ENCODE results near the gene MEX3B. TPM values are rescaled to one million over a fixed set of nuclear protein-coding genes. Genes with fewer than 3 reads are reported as not detected.

Gene MEX3B
- 0.37 and 1.2 TPM in 2 replicates for total RNA-seq (2014; rRNA removed; shearing (Covaris generic); ENCODE audit: low replicate concordance)

- peak within 1 kb of the TSS; percentile 100 for H3K4me2 ChIP-seq (ENCODE audit: low read depth, low read length, poor library complexity, severe bottlenecking)
- H3K4me3 ChIP-seq (ENCODE audit: low read length): peak within 1 kb of the TSS; percentile 97
- peak; percentile 98 for DNase-seq
- no peaks in the 10 kb centered on the region for H4K20me1 ChIP-seq (ENCODE audit: insufficient read depth, low read depth, low read length)
- peak within 1 kb of the TSS; percentile 100 for H2AFZ ChIP-seq (ENCODE audit: low read length)
- no peaks in the 10 kb centered on the region for H3K36me3 ChIP-seq (ENCODE audit: insufficient read depth, low read length)
- H3K9me3 ChIP-seq (ENCODE audit: low read length): no peaks in the 10 kb centered on the region
- H3K9me2 ChIP-seq (replicated peaks; ENCODE audit: insufficient read depth, low read length): no peaks in the 10 kb centered on the region
- H3K4me1 ChIP-seq (ENCODE audit: low read length): peaks cover 4% of the 10 kb centered on the region
- H3K79me2 ChIP-seq (ENCODE audit: low read length): no peaks in the 10 kb centered on the region
- peak within 1 kb of the TSS; percentile 62 for H3K27ac ChIP-seq (ENCODE audit: low read length)
- H3K9ac ChIP-seq (ENCODE audit: low read length): peak within 1 kb of the TSS; percentile 84
- no peaks in the 10 kb centered on the region for H3K27me3 ChIP-seq (ENCODE audit: low read length)
Measured at GRCh38 chr15:82045892-82046665, at the start of gene MEX3B. TSS of gene MEX3B (minus strand) at chr15:82046018. CDS start at chr15:82045705, 313 bp downstream.

DNA sequence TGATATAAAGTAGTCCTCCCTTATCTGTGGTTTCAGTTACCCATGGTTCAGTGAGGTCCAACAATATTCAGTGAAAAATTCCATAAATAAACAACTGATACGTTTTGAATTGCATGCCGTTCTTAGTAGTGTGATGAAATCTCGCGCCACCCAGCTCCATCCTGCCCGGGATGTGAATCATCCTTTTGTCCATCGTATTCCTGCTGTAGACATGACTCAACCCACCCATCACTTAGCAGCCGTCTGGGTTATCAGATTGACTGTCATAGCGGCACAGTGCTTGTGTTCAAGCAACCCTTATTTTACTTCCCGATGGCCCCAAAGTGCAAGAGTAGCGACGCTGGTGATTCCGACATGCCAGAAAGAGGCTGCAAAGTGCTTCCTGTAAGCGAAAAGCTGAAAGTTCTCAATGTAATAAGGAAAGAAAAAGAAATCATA, 48.0 kb upstream of the MEX3B start:
- Histone ChIP-seq H3K9me2 (replicated peaks; ENCODE audit: insufficient read depth, low read length) (no peaks in the 10 kb centered on the region), H3K27me3 (ENCODE audit: low read length) (no peaks in the 10 kb centered on the region), H3K4me3 (ENCODE audit: low read length) (no peak overlapping the region), H4K20me1 (ENCODE audit: insufficient read depth, low read depth, low read length) (no peaks in the 10 kb centered on the region), H3K4me1 (ENCODE audit: low read length) (no peaks in the 10 kb centered on the region), H3K9ac (ENCODE audit: low read length) (no peak overlapping the region), H3K79me2 (ENCODE audit: low read length) (no peaks in the 10 kb centered on the region), H3K4me2 (ENCODE audit: low read depth, low read length, poor library complexity, severe bottlenecking) (no peak overlapping the region), H3K36me3 (ENCODE audit: insufficient read depth, low read length) (no peaks in the 10 kb centered on the region), H3K27ac (ENCODE audit: low read length) (no peak overlapping the region), H2AFZ (ENCODE audit: low read length) (no peak overlapping the region), H3K9me3 (ENCODE audit: low read length) (no peaks in the 10 kb centered on the region)
- no peak for DNase-seq

- Histone ChIP-seq H3K4me2 (ENCODE audit: low read depth, low read length, poor library complexity, severe bottlenecking) (no peak overlapping the region), H3K9ac (ENCODE audit: low read length) (no peak overlapping the region), H3K27ac (ENCODE audit: low read length) (no peak overlapping the region), H4K20me1 (ENCODE audit: insufficient read depth, low read depth, low read length) (no peaks in the 10 kb centered on the region), H3K27me3 (ENCODE audit: low read length) (no peaks in the 10 kb centered on the region), H2AFZ (ENCODE audit: low read length) (no peak overlapping the region), H3K9me2 (replicated peaks; ENCODE audit: insufficient read depth, low read length) (no peaks in the 10 kb centered on the region), H3K4me3 (ENCODE audit: low read length) (no peak overlapping the region), H3K79me2 (ENCODE audit: low read length) (no peaks in the 10 kb centered on the region), H3K36me3 (ENCODE audit: insufficient read depth, low read length) (no peaks in the 10 kb centered on the region), H3K9me3 (ENCODE audit: low read length) (no peaks in the 10 kb centered on the region), H3K4me1 (ENCODE audit: low read length) (no peaks in the 10 kb centered on the region)
- no peak for DNase-seq
Measured at GRCh38 chr15:82093325-82093724, 47.5 kb upstream of the MEX3B start.

GRCh38 chr15:82091636-82092140, 45.9 kb upstream of the MEX3B start:
- DNase-seq: no peak

GRCh38 chr15:82086243-82086995, 40.6 kb upstream of the MEX3B start:
- H3K4me2 ChIP-seq (ENCODE audit: low read depth, low read length, poor library complexity, severe bottlenecking): no peak overlapping the region
- H3K79me2 ChIP-seq (ENCODE audit: low read length): no peaks in the 10 kb centered on the region
- H3K9me2 ChIP-seq (replicated peaks; ENCODE audit: insufficient read depth, low read length): no peaks in the 10 kb centered on the region
- no peaks in the 10 kb centered on the region for H3K27me3 ChIP-seq (ENCODE audit: low read length)
- H3K9ac ChIP-seq (ENCODE audit: low read length): no peak overlapping the region
- H3K27ac ChIP-seq (ENCODE audit: low read length): no peak overlapping the region
- no peaks in the 10 kb centered on the region for H3K4me1 ChIP-seq (ENCODE audit: low read length)
- H2AFZ ChIP-seq (ENCODE audit: low read length): no peak overlapping the region
- no peaks in the 10 kb centered on the region for H4K20me1 ChIP-seq (ENCODE audit: insufficient read depth, low read depth, low read length)
- DNase-seq: no peak
- H3K4me3 ChIP-seq (ENCODE audit: low read length): no peak overlapping the region
- H3K9me3 ChIP-seq (ENCODE audit: low read length): no peaks in the 10 kb centered on the region
- H3K36me3 ChIP-seq (ENCODE audit: insufficient read depth, low read length): no peaks in the 10 kb centered on the region

More at GRCh38 chr15:82091636-82092140, 45.9 kb upstream of the MEX3B start:
- no peaks in the 10 kb centered on the region for H3K9me2 ChIP-seq (replicated peaks; ENCODE audit: insufficient read depth, low read length)
- no peak overlapping the region for H2AFZ ChIP-seq (ENCODE audit: low read length)
- H4K20me1 ChIP-seq (ENCODE audit: insufficient read depth, low read depth, low read length): no peaks in the 10 kb centered on the region
- no peak overlapping the region for H3K27ac ChIP-seq (ENCODE audit: low read length)
- no peaks in the 10 kb centered on the region for H3K4me1 ChIP-seq (ENCODE audit: low read length)
- H3K36me3 ChIP-seq (ENCODE audit: insufficient read depth, low read length): no peaks in the 10 kb centered on the region
- H3K79me2 ChIP-seq (ENCODE audit: low read length): no peaks in the 10 kb centered on the region
- no peak overlapping the region for H3K9ac ChIP-seq (ENCODE audit: low read length)
- no peaks in the 10 kb centered on the region for H3K9me3 ChIP-seq (ENCODE audit: low read length)
- H3K4me2 ChIP-seq (ENCODE audit: low read depth, low read length, poor library complexity, severe bottlenecking): no peak overlapping the region
- H3K27me3 ChIP-seq (ENCODE audit: low read length): no peaks in the 10 kb centered on the region
- no peak overlapping the region for H3K4me3 ChIP-seq (ENCODE audit: low read length)

DNA sequence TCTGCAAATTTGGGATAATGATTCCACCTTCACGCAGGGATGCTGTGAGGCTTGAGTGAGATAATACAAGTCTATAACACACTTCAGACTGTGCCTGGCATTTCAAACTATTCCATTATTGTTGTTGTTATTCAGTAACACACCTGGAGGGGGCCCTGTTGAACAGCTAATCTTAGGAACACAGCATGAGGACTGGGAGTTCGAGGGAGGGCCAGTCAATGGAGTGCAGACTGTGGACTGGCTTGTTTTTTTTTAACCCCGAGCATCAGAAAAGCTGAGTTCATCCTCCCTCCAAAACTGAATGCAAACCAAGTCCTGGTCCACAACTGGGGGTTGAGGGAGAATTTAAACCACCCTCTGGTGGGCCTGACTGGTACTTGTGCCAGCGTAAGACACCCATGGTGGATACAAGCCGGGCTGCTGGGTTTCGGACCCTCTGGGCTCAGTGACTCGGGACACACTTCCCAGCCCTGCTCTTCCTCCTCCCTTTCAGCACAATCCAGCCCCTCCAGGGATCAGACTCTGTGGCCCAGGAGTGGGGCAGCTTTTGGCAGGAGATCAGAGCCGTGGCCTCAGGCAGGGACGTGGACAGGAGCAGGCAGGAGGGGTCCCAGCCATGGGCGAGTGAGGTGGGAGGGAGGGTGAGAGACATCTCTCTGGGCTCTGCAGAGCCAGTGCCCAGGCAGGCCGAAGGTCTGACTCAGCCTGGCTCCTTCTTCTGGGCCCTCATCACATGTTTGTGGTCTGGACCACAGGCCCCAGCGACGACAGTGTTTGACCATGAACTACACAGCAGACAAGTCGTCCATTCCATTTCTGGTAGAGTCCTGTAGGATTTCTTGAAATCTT, 36.3 kb upstream of the MEX3B start:
- peak; percentile 60 for DNase-seq
- no peaks in the 10 kb centered on the region for H3K79me2 ChIP-seq (ENCODE audit: low read length)
- no peak overlapping the region for H3K27ac ChIP-seq (ENCODE audit: low read length)
- no peaks in the 10 kb centered on the region for H4K20me1 ChIP-seq (ENCODE audit: insufficient read depth, low read depth, low read length)
- no peaks in the 10 kb centered on the region for H3K9me3 ChIP-seq (ENCODE audit: low read length)
- H3K4me3 ChIP-seq (ENCODE audit: low read length): no peak overlapping the region
- H3K9me2 ChIP-seq (replicated peaks; ENCODE audit: insufficient read depth, low read length): no peaks in the 10 kb centered on the region
- H3K4me1 ChIP-seq (ENCODE audit: low read length): no peaks in the 10 kb centered on the region
- no peaks in the 10 kb centered on the region for H3K27me3 ChIP-seq (ENCODE audit: low read length)
- no peaks in the 10 kb centered on the region for H3K36me3 ChIP-seq (ENCODE audit: insufficient read depth, low read length)
- no peak overlapping the region for H2AFZ ChIP-seq (ENCODE audit: low read length)
- H3K4me2 ChIP-seq (ENCODE audit: low read depth, low read length, poor library complexity, severe bottlenecking): no peak overlapping the region
- H3K9ac ChIP-seq (ENCODE audit: low read length): no peak overlapping the region

DNA sequence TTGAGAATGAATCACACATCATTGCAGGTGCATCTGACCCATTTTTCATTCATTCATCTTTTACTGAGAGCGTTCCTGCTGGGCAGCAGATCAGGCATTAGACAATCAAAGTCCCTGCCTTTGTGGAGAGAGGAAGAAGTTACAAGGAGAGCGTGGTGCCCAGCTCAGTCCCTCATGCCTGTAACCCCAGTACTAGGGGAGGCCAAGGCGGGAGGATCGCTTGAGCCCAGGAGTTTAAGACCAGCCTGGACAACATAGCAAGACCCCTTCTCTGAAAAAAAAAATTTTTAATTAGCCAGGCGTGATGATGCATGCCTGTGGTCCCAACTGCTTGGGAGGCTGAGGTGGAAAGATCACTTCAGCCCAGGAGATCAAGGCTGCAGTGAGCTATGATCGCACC, 35.0 kb upstream of the MEX3B start:
- H3K9me2 ChIP-seq (replicated peaks; ENCODE audit: insufficient read depth, low read length): no peaks in the 10 kb centered on the region
- no peaks in the 10 kb centered on the region for H3K36me3 ChIP-seq (ENCODE audit: insufficient read depth, low read length)
- no peak for DNase-seq
- H3K4me2 ChIP-seq (ENCODE audit: low read depth, low read length, poor library complexity, severe bottlenecking): no peak overlapping the region
- H3K27ac ChIP-seq (ENCODE audit: low read length): no peak overlapping the region
- H3K79me2 ChIP-seq (ENCODE audit: low read length): no peaks in the 10 kb centered on the region
- no peaks in the 10 kb centered on the region for H4K20me1 ChIP-seq (ENCODE audit: insufficient read depth, low read depth, low read length)
- no peaks in the 10 kb centered on the region for H3K9me3 ChIP-seq (ENCODE audit: low read length)
- no peak overlapping the region for H3K4me3 ChIP-seq (ENCODE audit: low read length)
- no peaks in the 10 kb centered on the region for H3K27me3 ChIP-seq (ENCODE audit: low read length)
- H2AFZ ChIP-seq (ENCODE audit: low read length): no peak overlapping the region
- H3K4me1 ChIP-seq (ENCODE audit: low read length): no peaks in the 10 kb centered on the region
- no peak overlapping the region for H3K9ac ChIP-seq (ENCODE audit: low read length)

Data from Karpas-422 (cell line).